NOMO-1 treated with DMSO at 0.1 percent for 48 hours (cell line): ENCODE results near the gene NDUFB10.
"Not testable (repeated sequence)": the region's sequence is repeated elsewhere in the genome, so short reads cannot be mapped to it uniquely, and the experiment has no call there.

Source experiments
- DNase-seq: peaks from one replicate; lab custom pipeline; 2025; ENCODE audit not compliant: unreplicated experiment; lab: John Stamatoyannopoulos, UW

NDUFB10 gene

DNA sequence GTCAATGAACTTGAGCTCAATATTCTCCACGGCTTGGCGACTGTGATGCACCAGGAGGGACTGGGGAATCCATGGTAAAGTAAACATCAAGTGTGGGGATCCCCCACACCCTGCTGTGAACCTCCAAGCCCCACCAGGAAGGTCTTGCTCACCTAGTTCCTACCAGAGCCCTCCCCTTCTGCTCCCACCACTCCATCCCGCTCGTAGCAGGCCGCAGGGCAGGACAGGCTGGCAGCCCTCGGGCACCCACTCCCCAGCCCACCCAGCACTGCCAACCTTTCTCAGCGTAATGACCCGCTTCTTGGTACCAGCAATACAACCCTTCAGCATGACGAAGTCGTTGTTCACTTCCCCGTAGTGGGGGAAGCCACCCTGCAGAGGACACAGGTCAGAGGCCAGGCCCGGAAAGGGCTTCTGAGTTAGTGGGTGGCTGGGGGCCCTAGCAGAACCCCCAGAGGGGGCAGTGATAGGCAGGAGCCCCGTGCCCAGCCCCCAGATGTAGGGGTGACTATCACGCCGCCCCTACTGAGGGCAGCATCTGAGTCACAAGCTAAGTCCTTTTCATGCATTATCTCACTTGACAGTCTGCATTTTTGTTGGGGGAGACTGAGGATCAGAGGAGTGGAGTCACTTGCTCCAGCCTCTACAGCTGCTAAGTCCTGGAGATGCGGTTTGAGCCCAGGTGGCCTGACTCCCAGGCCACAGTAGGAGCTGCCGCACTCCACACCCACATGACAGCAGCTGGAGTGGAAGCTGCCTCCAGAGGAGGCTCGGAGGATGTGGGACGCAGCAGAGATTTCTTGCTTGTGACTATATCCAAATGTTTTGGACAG, 13.6 kb upstream of the NDUFB10 start:
- no peak for DNase-seq

DNA sequence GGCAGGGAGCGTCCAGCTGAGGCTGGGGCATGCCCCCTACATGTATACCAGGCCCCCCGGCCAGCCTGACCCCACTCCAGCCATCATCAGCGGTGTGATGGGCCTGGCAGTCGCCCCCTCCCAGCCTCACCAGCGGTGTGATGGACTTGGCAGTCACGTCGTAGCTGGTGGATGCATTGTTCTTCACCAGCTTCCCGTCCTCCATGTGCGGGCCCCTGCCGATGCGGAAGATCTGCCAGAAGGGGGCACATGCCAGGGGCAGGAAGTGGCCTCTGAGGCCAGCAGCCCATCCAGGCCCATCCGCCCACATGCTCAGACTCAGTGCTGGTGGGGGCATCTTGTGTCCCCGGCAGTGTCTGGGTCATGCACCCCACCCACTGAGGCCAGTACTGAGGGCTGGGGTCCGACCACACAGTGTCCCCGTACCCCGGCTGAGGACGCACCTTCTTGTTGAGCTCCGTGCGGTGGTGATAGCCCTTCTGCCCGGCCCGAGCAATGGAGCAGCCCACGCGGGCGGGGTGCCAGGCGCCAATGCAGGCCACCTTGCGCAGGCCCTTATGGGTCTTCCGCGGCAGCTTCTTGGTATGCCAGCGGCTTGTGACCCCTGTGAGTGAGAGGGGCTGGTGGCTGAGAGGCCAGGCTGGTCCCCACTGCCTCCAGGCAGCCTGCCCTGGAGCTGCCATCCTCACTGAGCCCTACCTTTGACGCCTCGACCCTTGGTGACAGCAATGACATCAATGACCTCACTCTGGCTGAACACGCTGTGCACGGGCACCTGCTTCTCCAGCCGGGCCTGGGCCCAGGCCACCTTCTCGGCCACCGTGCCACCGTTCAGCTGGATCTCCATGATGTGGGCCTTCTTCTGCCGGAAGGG, 12.6 kb upstream of the NDUFB10 start:
- DNase-seq, result no peak

DNA sequence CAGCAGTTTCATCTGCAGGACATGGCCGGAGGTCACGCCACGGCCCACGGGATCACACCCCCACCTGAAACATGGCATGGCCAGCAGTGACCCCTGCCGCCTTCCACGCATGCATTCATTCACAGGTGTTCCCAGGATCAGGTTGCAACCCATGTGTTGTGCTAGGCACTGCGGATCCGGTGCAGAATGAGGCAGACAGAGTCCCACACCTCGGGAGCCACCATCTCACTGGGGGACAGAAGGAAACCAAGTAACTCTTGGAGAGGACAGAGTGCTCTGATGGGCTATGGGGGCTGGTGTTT, 12.0 kb upstream of the NDUFB10 start:
- DNase-seq, result no peak

DNA sequence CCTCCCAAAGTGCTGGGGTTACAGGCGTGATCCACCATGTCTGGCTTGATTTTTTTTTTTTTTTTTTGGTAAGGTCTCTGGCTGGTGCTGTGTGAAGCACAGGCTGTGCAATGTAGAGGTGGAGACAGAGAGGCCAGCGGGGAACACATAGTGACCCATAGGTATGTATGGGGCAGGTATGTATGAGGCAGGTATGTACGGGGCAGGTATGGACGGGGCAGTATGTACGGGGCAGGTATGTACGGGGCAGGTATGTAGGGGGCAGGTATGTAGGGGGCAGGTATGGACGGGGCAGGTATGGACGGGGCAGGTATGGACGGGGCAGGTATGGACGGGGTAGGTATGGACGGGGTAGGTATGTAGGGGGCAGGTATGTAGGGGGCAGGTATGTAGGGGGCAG, 9.8 kb upstream of the NDUFB10 start:
- DNase-seq, result no peak

DNA sequence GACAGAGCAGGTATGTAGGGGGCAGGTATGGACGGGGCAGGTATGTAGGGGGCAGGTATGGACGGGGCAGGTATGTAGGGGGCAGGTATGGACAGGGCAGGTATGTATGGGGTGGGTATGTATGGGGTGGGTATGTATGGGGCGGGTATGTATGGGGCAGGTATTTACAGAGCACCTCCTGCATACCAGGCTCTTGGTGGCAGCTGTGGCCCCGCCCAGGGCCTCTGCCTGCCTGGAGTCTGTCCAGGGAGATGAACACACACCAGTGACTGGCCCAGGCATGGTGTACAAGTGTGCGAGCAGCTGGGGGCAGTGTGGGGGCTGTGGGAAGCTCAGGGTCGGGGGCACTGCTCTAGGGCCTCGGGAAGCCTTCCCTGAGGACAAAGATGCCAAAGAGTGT, 9.3 kb upstream of the NDUFB10 start:
- DNase-seq, result no peak

DNA sequence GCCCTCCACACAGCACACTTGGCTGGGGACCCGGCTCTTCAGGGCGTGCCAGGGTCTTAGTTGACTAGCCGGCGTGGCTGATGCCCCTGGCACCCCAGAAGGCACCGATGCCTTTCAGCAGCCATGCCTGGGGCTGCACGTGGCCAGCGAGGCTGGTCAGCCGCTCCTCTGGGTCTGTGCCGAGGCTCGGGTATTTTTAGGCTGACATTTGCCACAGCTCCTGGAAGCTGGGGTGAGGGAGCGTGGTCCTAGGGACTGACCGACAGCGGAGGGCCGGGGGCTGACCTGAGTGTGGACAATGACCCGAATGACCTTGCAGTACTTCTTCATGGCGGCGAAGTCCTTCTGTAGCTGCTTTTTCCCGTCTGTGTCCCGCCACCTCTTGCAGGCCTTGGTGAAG, 8.8 kb upstream of the NDUFB10 start:
- no peak for DNase-seq

DNA sequence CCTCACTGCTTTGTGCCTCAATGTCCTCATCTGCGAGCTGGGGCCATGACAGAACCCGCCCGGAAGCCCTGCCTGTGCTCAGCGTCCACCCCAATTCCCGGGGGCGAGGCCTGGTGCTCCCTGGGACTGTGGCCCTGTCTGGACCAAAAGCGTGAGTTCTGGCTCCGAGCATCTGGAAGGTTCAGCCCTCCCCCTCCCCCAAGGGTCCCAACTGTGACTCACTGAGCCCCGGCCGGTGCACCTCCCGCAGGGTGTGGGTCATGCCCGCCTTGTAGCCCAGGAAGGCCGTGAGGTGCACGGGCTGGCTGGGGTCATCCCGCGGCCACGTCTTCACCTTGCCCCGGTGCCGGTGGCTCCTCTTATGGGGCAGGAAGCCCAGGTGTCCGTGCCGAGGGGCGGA, 5.6 kb upstream of the NDUFB10 start:
- DNase-seq, result no peak

DNA sequence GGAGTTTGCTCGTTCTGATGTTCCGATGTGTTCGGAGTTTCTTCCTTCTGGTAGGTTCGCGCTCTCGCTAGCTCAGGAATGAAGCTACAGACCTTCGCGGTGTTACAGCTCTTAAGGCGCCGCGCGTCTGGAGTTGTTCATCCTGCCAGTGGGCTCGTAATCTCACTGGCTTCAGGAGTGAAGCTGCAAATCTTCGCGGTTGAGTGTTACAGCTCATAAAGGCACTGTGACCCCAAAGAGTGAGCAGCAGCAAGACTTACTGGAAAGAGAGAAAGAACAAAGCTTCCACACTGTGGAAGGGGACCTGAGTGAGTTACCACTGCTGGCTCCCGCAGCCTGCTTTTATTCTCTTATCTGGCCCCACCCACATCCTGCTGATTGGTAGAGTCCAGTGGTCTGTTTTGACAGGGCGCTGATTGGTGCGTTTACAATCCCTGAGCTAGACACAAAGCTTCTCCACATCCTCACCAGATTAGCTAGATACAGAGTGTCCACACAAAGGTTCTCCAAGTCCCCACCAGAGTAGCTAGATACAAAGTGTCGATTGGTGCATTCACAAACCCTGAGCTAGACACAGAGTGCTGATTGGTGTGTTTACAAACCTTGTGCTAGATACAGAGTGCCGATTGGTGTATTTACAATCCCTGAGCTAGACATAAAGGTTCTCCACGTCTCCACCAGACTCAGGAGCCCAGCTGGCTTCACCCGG, 1.8 kb upstream of the NDUFB10 start:
- DNase-seq, result not testable (repeated sequence)

DNA sequence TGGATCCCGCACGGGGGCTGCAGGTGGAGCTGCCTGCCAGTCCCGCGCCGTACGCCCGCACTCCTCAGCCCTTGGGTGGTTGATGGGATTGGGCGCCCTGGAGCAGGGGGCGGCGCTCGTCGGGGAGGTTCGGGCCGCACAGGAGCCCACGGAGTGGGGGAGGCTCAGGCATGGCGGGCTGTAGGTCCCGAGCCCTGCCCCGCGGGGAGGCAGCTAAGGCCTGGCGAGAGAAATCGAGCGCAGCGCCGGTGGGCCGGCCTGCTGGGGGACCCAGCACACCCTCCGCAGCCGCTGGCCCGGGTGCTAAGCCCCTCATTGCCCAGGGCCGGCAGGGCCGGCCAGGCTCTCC, 1.2 kb upstream of the NDUFB10 start:
- not testable (repeated sequence) for DNase-seq

DNA sequence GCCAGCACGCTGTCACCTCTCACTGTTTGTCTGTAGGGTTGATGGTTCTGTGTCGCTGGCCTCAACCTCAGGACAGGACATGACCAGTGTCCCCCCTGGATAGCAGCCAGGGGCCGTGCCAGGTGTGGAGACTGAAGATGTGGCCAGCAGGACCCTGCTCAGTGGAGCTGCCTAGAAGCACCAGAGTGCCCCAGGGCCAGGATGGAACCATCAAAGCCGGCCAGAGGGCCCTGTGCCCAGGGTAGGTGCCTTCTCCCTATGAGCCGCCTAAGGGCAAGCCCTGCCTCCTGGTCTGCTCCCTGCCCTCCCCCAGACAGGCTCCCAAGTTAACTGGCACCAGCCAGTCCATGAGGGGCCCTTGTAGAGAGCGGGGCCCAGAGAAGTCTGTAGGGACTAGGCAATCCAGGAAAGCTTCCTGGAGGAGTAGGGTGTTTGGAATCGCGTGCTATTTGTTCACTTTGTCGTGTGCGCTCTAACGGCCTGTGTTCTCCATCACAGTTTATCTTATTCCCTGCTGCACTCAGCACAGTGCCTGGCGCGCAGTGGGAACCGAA, 546 bp upstream of the NDUFB10 start:
- DNase-seq, result no peak

DNA sequence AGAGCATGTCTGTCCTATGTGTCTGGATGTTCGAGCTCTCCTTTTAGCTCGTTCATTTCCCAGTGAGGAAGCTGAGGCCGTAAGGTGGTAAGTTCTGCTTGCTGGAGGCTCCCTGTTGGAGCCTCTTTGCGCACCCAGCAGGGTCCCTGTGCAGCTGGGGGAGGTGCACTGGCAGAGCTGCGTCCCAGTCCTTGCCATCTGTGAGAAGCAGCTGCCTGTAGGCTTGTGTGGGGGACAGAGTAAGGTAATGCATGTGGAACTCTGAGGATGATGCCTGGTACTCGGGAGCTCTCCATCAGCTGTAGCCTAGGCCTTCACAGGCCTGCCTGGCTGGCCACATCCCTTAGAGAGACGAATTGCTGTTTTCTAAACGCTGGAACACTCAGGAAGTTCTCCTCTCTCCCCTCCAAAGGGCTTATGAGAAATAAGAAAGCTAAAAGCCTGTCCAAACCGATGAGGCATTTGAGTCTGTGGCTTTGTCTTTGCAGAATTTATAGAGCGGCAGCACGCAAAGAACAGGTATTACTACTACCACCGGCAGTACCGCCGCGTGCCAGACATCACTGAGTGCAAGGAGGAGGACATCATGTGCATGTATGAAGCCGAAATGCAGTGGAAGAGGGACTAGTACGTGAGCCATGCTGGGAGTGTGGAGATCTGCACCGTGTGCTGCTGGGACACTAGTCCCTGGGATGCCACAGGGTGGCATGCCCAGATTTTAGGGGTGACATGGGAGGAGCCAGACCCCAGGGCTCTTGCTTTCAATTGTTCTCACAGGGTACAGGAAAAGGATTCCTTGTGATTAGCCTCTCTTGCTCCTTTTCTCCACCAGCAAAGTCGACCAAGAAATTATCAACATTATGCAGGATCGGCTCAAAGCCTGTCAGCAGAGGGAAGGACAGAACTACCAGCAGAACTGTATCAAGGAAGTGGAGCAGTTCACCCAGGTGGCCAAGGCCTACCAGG, 1.6 kb downstream of the NDUFB10 start:
- no peak for DNase-seq

DNA sequence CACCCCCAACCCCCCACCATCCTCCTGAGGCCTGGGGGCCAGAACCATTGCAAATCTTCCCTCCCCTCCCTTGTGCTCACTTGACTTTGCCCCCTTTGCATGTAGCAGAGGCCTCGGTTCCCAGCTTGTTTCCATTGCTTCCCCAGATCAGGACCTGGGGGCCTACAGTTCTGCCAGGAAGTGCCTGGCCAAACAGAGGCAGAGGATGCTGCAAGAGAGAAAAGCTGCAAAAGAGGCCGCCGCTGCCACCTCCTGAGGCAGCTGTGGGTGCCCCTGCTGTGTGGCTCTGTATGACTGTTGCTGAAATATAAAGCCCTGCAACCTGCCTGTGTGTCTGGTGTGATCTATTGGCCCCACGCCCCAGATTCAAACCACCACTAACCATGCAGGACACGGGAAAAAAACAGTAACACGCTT, 2.3 kb downstream of the NDUFB10 start:
- DNase-seq, result no peak

DNA sequence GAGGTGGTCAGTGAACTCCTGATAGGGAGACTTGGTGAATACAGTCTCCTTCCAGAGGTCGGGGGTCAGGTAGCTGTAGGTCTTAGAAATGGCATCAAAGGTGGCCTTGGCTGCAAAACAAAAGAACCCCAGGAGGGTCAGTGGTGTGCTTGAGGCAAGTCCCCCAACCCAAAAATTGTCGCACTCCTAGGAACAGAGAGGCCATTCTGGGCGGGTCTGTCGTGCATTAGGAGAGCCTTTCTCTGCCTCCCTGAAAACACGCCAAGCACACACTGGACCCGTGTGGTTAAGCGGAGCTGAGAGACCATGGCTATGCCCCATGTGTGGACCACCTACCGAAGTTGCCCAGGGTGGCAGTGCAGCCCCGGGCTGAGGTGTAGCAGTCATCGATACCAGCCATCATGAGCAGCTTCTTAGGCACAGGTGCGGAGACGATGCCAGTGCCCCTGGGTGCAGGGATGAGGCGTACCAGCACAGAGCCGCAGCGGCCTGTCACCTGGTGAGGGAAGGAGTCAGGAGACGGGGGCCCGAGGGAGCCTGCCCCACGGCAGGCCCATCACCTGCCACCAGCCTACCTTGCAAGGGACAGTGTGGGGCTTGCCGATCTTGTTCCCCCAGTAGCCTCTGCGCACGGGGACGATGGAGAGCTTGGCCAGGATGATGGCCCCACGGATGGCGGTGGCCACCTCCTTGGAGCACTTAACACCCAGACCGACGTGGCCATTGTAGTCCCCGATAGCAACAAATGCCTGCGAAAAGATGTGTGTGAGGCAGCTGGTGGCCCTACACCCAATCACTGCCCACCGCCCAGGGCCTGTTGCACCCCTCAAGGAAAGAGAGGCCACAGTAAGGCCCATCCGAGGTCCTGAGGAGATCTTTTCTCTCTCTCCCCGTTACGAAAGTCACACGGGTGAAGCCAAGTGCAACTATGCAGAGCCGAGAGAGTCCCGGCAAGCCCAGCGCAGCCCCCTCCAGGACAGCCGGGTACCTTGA, 3.1 kb downstream of the NDUFB10 start:
- DNase-seq, result not testable (repeated sequence)

DNA sequence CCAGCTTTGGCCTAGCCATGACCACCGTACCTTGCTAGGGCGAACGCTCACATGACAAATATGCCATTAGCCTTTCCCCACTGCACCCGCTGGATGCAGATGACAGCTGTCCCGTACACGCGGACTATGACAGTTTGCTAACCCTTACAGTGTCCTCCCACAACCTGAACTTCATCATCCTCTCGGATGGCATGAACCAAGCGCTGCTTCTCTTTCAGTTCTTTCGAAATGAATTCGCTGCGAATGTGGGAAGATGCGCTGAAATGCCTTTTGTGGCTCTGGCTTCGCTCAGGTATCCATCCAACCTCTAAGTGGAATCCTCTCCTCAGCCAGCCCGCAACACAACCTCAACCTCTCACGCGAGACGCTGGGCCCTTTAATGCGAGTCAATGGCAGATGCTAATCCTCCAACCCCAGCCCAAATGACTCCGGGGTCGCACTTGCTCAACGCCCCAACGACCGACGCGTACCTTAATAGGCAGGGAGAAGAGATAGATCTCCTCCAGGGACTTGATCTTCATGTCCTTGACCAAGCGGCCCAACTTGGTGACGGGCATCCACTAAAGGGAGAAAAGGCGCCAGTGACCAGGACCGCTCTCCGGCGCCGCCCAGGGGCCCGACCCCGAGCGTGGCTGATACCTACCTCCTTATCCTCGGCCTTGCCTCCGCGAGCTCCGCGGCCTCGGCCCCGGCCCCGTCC, 4.6 kb downstream of the NDUFB10 start:
- DNase-seq, result no peak

DNA sequence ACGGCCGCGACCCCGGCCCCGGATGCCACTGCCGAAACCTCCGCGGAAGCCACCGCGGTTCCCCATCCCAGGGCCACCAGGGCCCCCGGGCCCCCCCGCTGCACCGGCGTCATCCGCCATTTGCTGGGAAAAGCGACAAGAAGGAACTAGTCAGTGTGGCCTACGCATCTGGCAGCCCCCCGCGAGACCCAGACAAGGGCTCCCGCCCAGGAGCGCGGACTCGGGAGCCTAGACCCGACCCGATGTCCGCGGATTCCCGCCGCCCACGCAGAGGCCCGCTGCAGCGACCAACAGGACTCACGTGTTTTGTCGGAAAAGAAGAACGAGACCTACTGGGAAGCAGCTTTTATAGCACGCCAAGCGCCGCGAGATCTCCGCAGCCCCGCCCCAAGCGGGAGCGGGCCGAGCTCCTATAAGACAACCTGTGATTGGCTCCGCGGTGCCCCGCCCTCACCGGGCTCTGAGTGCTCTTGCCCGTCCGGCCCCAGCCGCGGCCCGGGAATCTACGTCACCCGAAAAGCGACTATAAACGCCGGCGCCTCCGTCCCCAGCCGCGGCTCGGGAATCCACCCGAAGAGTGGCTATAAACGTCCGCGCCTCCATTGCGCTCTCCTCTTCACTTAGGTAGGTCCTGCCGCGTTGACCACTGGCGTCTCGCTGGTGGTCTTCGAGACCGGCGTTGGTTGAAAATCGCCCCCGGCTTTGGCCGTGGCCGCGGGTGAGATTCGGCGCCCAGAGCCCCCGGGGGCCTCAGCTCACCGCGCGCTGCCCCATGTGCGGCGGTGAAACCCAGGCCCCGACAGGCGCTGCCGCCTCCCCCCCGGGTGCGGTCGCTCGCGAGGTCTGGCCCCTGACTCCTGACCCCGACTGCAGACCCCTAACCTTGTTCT, 5.4 kb downstream of the NDUFB10 start, which contains the start of gene RPS2:
Gene RPS2 (minus strand): TSS at position 321 of the 890 bp plus-strand sequence. CDS start 201 bp downstream, at position 120.
- peak; percentile 98 for DNase-seq

DNA sequence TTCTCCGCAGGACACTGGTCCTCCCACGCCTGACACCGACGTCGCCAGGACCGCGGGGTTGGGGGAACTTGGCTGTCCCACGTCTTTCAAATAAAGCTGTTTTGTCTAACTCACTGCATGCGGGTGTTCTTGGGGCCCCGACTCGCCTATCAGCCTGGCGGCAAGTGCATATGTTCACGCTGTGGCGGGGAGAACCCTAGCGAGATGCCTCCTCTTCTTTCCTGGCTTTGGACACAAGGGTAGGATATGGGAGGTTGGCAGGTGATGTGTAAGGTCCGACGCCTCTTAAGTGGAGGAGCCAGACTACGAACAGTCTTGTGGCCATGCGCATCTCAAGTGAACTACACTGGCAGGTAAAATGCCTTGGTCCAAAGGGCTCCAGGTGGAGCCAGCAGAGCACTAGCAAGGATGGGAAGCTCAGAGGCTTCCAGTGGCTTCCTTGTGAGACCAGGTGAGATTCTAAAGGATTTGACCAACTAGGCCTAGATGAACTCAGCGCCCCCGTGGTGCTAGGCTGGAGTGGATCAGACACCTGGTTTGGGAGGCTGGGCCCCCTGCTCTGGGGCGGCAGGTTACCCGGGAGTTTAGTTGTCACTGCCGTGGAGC, 6.2 kb downstream of the NDUFB10 start:
- no peak for DNase-seq

DNA sequence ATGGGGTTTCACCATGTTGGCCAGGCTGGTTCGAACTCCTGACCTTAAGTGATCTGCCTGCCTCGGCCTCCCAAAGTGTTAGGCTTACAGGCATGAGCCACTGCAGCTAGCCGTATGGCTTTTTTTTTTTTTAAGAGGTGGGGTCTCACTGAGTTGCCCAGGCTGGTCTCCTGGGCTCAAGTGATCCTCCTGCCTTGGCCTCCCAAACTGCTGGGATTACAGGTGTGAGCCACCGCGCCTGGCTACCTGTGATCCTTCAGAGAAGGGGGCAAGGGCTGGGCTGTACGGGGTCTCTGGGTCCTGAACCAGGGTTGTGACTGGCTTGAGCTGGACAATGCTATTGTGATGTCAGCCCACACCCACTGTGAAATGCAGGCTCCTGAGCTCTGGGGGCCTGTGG, 7.1 kb downstream of the NDUFB10 start, which contains the start of gene RNF151:
Gene RNF151 (plus strand): TSS at position 397 of the 400 bp plus-strand sequence. CDS start 26 bp downstream, outside the sequence.
- no peak for DNase-seq
